ENCODE results near the gene ST6GALNAC2. TPM values are rescaled to one million over a fixed set of nuclear protein-coding genes. Genes with fewer than 3 reads are reported as not detected.
"Not testable (repeated sequence)": the region's sequence is repeated elsewhere in the genome, so short reads cannot be mapped to it uniquely, and the experiment has no call there.

ST6GALNAC2 gene
- total and polyA plus RNA-seq, 12 donors: 0.50 to 37.8 (median 5.6) TPM

- no peak for DNase-seq
- peaks cover 0 to 18% of the 10 kb centered on the region in 2 donors for H3K36me3 ChIP-seq (replicated peaks in 1 of 2)
- no peak overlapping the region for H3K4me3 ChIP-seq
- TF ChIP-seq CTCF (IDR thresholded peaks at IDR 0.05): no peak
- TF ChIP-seq POLR2A (IDR thresholded peaks at IDR 0.05): no peak
- peaks cover 21 to 30% of the 10 kb centered on the region in 2 donors for H3K4me1 ChIP-seq (replicated peaks in 1 of 2)
- intact Hi-C loops (cut with DNase I): loop anchor here in 1 of 2 donors (10.0 kb wide), 2 partner anchors 59 to 149 kb away; partner anchors contain the start of gene MXRA7
- no peak overlapping the region for H3K27ac ChIP-seq
- 90 to 93% (median 91%) methylated on average over 14 of the region's 14 CpGs for WGBS, 4 donors
- H3K27me3 ChIP-seq: no peaks in the 10 kb centered on the region
- H3K9me3 ChIP-seq (replicated peaks in 1 of 3): no peaks in the 10 kb centered on the region
Observed at GRCh38 chr17:76565728-76566612, 19.7 kb downstream of the ST6GALNAC2 start.

GRCh38 chr17:76564991-76565727, 20.5 kb downstream of the ST6GALNAC2 start:
- not testable (repeated sequence) for H3K27ac ChIP-seq; H3K27me3 ChIP-seq; DNase-seq; H3K4me3 ChIP-seq; H3K9me3 ChIP-seq (replicated peaks in 1 of 3)
- Histone ChIP-seq H3K36me3 (replicated peaks in 1 of 2) (peaks cover 0 to 18% of the 10 kb centered on the region in 2 donors), H3K4me1 (replicated peaks in 1 of 2) (peaks cover 25 to 37% of the 10 kb centered on the region in 2 donors)
- 79 to 86% (median 82%) methylated on average over 5 to 8 of the region's 8 CpGs for WGBS, 4 donors
- intact Hi-C loops (cut with DNase I): loop anchor here in 1 of 2 donors (10.0 kb wide), 2 partner anchors 60 to 150 kb away; partner anchors contain the start of gene MXRA7

GRCh38 chr17:76563359-76563758, 22.3 kb downstream of the ST6GALNAC2 start:
- H3K4me3 ChIP-seq; H3K27me3 ChIP-seq; H3K27ac ChIP-seq; H3K9me3 ChIP-seq (replicated peaks in 1 of 3); DNase-seq: not testable (repeated sequence)
- Histone ChIP-seq H3K4me1 (replicated peaks in 1 of 2) (peaks cover 31 to 49% of the 10 kb centered on the region in 2 donors), H3K36me3 (replicated peaks in 1 of 2) (peaks cover 0 to 18% of the 10 kb centered on the region in 2 donors)
- intact Hi-C loops (cut with DNase I): loop anchor here in 1 of 2 donors (10.0 kb wide), 2 partner anchors 61 to 151 kb away; partner anchors contain the start of gene MXRA7
- 50 to 81% (median 67%) methylated on average over 2 of the region's 2 CpGs for WGBS, 4 donors

GRCh38 chr17:76562734-76563148, 22.9 kb downstream of the ST6GALNAC2 start:
- peaks cover 37 to 51% of the 10 kb centered on the region in 2 donors for H3K4me1 ChIP-seq (replicated peaks in 1 of 2)
- intact Hi-C loops (cut with DNase I): loop anchor here in 1 of 2 donors (10.0 kb wide), 2 partner anchors 62 to 152 kb away; partner anchors contain the start of gene MXRA7
- no peaks in the 10 kb centered on the region for H3K9me3 ChIP-seq (replicated peaks in 1 of 3)
- no peaks in the 10 kb centered on the region for H3K27me3 ChIP-seq
- H3K27ac ChIP-seq: peak overlapping the region in 4 of 5 donors; percentile 34 to 80 (median 50)
- 32 to 42% (median 37%) methylated on average over 5 to 6 of the region's 6 CpGs for WGBS, 4 donors
- TF ChIP-seq POLR2A (IDR thresholded peaks at IDR 0.05) (peak in 1 of 2 donors; percentile 30), CTCF (IDR thresholded peaks at IDR 0.05) (no peak)
- peak in 6 of 7 donors; percentile 73 to 80 (median 76) for DNase-seq
- peaks cover 0 to 18% of the 10 kb centered on the region in 2 donors for H3K36me3 ChIP-seq (replicated peaks in 1 of 2)
- no peak overlapping the region for H3K4me3 ChIP-seq

All from adrenal gland (tissue), 12 donors.